Peyer's patch (tissue), 4 donors: ENCODE data around the gene FOXO3B.
"Not testable (repeated sequence)": the region's sequence is repeated elsewhere in the genome, so short reads cannot be mapped to it uniquely, and the experiment has no call there.

Source experiments
- CTCF ChIP-seq, 6 experiments: fragments of 450-650 bp in 4 of 6; fragments of 200-600 bp in 2 of 6; sonication (generic) in 1 of 6; IDR thresholded peaks; one replicate each; pipeline ENCODE4 v1.5.1; 2017 to 2019; ENCODE audit warnings: antibody characterized with exemption in 6 of 6, mild to moderate bottlenecking in 3 of 6, moderate library complexity in 1 of 6
- POLR2A ChIP-seq, 2 donors: fragments of 450-650 bp; IDR thresholded peaks; one replicate each; pipeline ENCODE4 v1.5.1; 2017; ENCODE audit warnings: antibody characterized with exemption in 2 of 2, mild to moderate bottlenecking in 2 of 2, moderate library complexity in 2 of 2

GRCh38 chr17:18644291-18644690 lies 37.8 kb downstream of the FOXO3B start, which contains the start of gene TBC1D28:
- not testable (repeated sequence) for TF ChIP-seq POLR2A, CTCF (IDR thresholded peaks at IDR 0.05)
